CD4-positive, alpha-beta T cell (primary cell): ENCODE measurements around the gene ODF2. TPM values are rescaled to one million over a fixed set of nuclear protein-coding genes. Genes with fewer than 3 reads are reported as not detected.

Experiments used
- ATAC-seq: fragments of 200-7000 bp; cut with Tn5 transposase; one replicate; pipeline ENCODE4 v1.10.0; 2022; ENCODE audit warnings: mild to moderate bottlenecking; ENCODE audit not compliant: poor library complexity
- CTCF ChIA-PET: fragments of 350-600 bp; sonication (Branson Sonifier 250); formaldehyde crosslinking; loops from one replicate; lab custom pipeline; 2021; ENCODE audit warnings: antibody characterized with exemption, inconsistent platforms; lab: Charles Lee
- POLR2A ChIA-PET: fragments of 350-600 bp; sonication (Branson Sonifier 250); formaldehyde crosslinking; loops from one replicate; lab custom pipeline; 2021; ENCODE audit warnings: antibody characterized with exemption, inconsistent platforms; lab: Charles Lee
- DNase-seq, 14 experiments: peaks; one replicate each; pipeline ENCODE4 v3.0.0-alpha.2; 2013 to 2020; ENCODE audit warnings: mixed read lengths in 2 of 14
- H3K27ac ChIP-seq, 2 donors: one replicate each; pipeline versions ENCODE4 v1.5.1 to v1.7.0; 2013; ENCODE audit warnings: low read length in 2 of 2, low read depth in 1 of 2, mild to moderate bottlenecking in 1 of 2
- H3K27me3 ChIP-seq, 2 experiments: 1 replicate in 1 of 2; 2 replicates in 1 of 2; pipeline versions ENCODE4 v1.6.1 to v1.7.0; 2013; ENCODE audit warnings: low read length in 2 of 2, control low read depth in 1 of 2, mild to moderate bottlenecking in 1 of 2, moderate library complexity in 1 of 2; ENCODE audit not compliant: insufficient read depth in 2 of 2, control insufficient read depth in 1 of 2
- H3K36me3 ChIP-seq: one replicate; pipeline ENCODE4 v1.6.1; 2013; ENCODE audit warnings: low read length, control low read depth; ENCODE audit not compliant: insufficient read depth
- H3K4me1 ChIP-seq: one replicate; pipeline ENCODE4 v1.6.1; 2013; ENCODE audit warnings: low read length, control low read depth; ENCODE audit not compliant: insufficient read depth
- H3K4me3 ChIP-seq: one replicate; pipeline ENCODE4 v1.5.1; 2013; ENCODE audit warnings: mild to moderate bottlenecking, low read length, moderate library complexity
- H3K9me3 ChIP-seq, 2 experiments: 1 replicate in 1 of 2; 2 replicates in 1 of 2; pipeline versions ENCODE4 v1.6.1 to v1.7.0; 2013; ENCODE audit warnings: low read length in 2 of 2, mild to moderate bottlenecking in 2 of 2, control low read depth in 1 of 2, moderate library complexity in 1 of 2; ENCODE audit not compliant: control insufficient read depth in 1 of 2, insufficient read depth in 1 of 2
- H3K27ac Mint-ChIP-seq: one replicate; pipeline ENCODE4 v1.8.0; 2020; ENCODE audit warnings: mixed read lengths
- H3K27me3 Mint-ChIP-seq: one replicate; pipeline ENCODE4 v1.8.0; 2021; ENCODE audit warnings: mixed read lengths
- H3K36me3 Mint-ChIP-seq: one replicate; pipeline ENCODE4 v1.8.0; 2021; ENCODE audit warnings: low read depth, mixed read lengths
- H3K4me1 Mint-ChIP-seq: one replicate; pipeline ENCODE4 v1.8.0; 2021; ENCODE audit warnings: low read depth, mixed read lengths
- H3K4me3 Mint-ChIP-seq: one replicate; pipeline ENCODE4 v1.8.0; 2020; ENCODE audit warnings: mild to moderate bottlenecking, mixed read lengths
- H3K9me3 Mint-ChIP-seq: one replicate; pipeline ENCODE4 v1.8.0; 2020; ENCODE audit warnings: mixed read lengths
- intact Hi-C, 2 experiments: fragments of 100-400 bp; cut with DNase I in 1 of 2; cut with micrococcal nuclease in 1 of 2; formaldehyde crosslinking; loops; one replicate each; pipeline versions ENCODE4 v1.15.1 to v1.9.0; 2023 to 2025; cut with DNase I, micrococcal nuclease
- total RNA-seq, 174 experiments: library from RNA in 2 of 174; stranded (reverse) in 2 of 174; gene quantifications; one replicate each; pipeline ENCODE4 v1.2.3 and lab custom pipeline; 2021 to 2026
- TF ChIP-seq, protein P1 (sequence below): fragments of 200-600 bp; IDR thresholded peaks from one replicate; pipeline ENCODE4 v1.8.0; 2022; ENCODE audit warnings: antibody characterized with exemption, mild to moderate bottlenecking

ODF2 gene
- total RNA-seq, 2 experiments from 2014 or later = 18.3 to 21.3 TPM

GRCh38 chr9:128409450-128409849 is 46.4 kb upstream of the ODF2 start:
- Histone ChIP-seq H3K27me3 (peaks cover 26 to 27% of the 10 kb centered on the region in 2 experiments), H3K4me1 (no peaks in the 10 kb centered on the region), H3K9me3 (peaks cover 0 to 6% of the 10 kb centered on the region in 2 experiments), H3K4me3 (no peak overlapping the region), H3K27ac (no peak overlapping the region), H3K36me3 (no peaks in the 10 kb centered on the region)
- TF ChIP-seq, protein P1, sequence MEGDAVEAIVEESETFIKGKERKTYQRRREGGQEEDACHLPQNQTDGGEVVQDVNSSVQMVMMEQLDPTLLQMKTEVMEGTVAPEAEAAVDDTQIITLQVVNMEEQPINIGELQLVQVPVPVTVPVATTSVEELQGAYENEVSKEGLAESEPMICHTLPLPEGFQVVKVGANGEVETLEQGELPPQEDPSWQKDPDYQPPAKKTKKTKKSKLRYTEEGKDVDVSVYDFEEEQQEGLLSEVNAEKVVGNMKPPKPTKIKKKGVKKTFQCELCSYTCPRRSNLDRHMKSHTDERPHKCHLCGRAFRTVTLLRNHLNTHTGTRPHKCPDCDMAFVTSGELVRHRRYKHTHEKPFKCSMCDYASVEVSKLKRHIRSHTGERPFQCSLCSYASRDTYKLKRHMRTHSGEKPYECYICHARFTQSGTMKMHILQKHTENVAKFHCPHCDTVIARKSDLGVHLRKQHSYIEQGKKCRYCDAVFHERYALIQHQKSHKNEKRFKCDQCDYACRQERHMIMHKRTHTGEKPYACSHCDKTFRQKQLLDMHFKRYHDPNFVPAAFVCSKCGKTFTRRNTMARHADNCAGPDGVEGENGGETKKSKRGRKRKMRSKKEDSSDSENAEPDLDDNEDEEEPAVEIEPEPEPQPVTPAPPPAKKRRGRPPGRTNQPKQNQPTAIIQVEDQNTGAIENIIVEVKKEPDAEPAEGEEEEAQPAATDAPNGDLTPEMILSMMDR = no peak
- no peak overlapping the region for H3K27ac Mint-ChIP-seq
- POLR2A ChIA-PET = no interaction called here
- ATAC-seq (no peak), DNase-seq (no peak)
- no peak overlapping the region for H3K4me3 Mint-ChIP-seq
- no peaks in the 10 kb centered on the region for H3K36me3 Mint-ChIP-seq
- CTCF ChIA-PET = no interaction called here
- peaks cover 52% of the 10 kb centered on the region for H3K27me3 Mint-ChIP-seq
- intact Hi-C loops = no loop called here
- H3K9me3 Mint-ChIP-seq = no peaks in the 10 kb centered on the region
- no peaks in the 10 kb centered on the region for H3K4me1 Mint-ChIP-seq

- no peaks in the 10 kb centered on the region for H3K36me3 Mint-ChIP-seq
- no peaks in the 10 kb centered on the region for H3K4me1 Mint-ChIP-seq
- Histone ChIP-seq H3K4me3 (no peak overlapping the region), H3K27ac (no peak overlapping the region), H3K27me3 (peaks cover 30 to 32% of the 10 kb centered on the region in 2 experiments), H3K36me3 (no peaks in the 10 kb centered on the region), H3K4me1 (no peaks in the 10 kb centered on the region), H3K9me3 (peaks cover 0 to 6% of the 10 kb centered on the region in 2 experiments)
- DNase-seq (no peak), ATAC-seq (no peak)
- intact Hi-C loops = no loop called here
- no peak overlapping the region for H3K27ac Mint-ChIP-seq
- ChIA-PET CTCF (interaction anchor here (0.6 to 2.5 kb wide), 2 partner anchors 48 to 554 kb away, joined by 3 to 20 read pairs; no protein-coding TSS in a partner anchor), POLR2A (no interaction called here)
- TF ChIP-seq, protein P1 = no peak
- peaks cover 57% of the 10 kb centered on the region for H3K27me3 Mint-ChIP-seq
- no peaks in the 10 kb centered on the region for H3K9me3 Mint-ChIP-seq
- H3K4me3 Mint-ChIP-seq = no peak overlapping the region
Observed at GRCh38 chr9:128409978-128410377, 45.8 kb upstream of the ODF2 start.

DNA sequence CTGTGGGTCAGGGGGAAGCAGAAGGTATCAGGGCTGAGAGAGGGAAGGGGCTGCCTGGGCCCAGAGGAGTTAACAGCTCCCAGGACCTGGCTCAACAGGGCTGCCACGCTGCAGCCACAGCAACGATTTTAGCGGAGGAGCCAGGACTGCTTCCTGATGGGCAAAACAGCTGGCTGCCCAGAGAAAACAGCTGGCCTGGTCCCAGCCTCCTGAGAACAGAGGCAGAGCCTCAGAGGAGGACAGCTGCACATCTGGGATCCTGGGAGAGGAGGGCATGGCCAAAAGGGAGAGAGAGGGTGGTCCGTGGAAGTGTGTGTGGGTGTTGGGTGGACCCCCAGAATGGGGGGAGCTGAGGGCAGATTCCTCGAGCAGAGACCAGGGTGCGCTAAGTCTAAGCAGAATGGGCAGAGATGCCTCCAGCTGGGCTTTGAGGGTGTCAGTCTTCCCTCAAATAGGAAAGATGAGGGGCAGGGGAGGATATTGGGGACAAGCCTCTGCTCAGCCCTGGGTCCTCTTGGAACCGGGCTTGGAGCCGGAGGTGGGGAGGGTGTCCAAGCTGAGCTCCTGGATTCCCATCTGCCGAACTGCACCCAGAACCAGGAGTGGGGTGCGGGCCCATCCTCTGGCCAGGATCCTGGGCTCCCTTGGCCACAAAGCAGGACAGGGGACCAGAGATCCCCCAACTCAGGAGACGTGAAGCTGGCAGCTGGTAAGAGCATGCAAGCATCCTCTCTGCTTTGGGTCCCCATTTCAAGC is 44.3 kb upstream of the ODF2 start:
- peaks cover 0 to 6% of the 10 kb centered on the region in 2 experiments for H3K9me3 ChIP-seq
- H3K9me3 Mint-ChIP-seq = no peaks in the 10 kb centered on the region
- H3K4me3 Mint-ChIP-seq = no peak overlapping the region
- peaks cover 70% of the 10 kb centered on the region for H3K27me3 Mint-ChIP-seq
- H3K27ac Mint-ChIP-seq = no peak overlapping the region
- no peaks in the 10 kb centered on the region for H3K4me1 ChIP-seq
- H3K27me3 ChIP-seq = peaks cover 38 to 48% of the 10 kb centered on the region in 2 experiments
- CTCF ChIA-PET = interaction anchor here (0.9 to 2.5 kb wide), 4 partner anchors 8 to 116 kb away, joined by 4 to 20 read pairs (median 4); no protein-coding TSS in a partner anchor
- no peak overlapping the region for H3K4me3 ChIP-seq
- ATAC-seq (no peak), DNase-seq (no peak)
- TF ChIP-seq, protein P1 = no peak
- no peaks in the 10 kb centered on the region for H3K4me1 Mint-ChIP-seq
- no peaks in the 10 kb centered on the region for H3K36me3 ChIP-seq
- no peak overlapping the region for H3K27ac ChIP-seq
- intact Hi-C loops = loop anchor here (1.0 to 2.0 kb wide), 3 partner anchors 49 to 117 kb away; no protein-coding TSS in a partner anchor
- POLR2A ChIA-PET = no interaction called here
- no peaks in the 10 kb centered on the region for H3K36me3 Mint-ChIP-seq
